Breast epithelium (tissue), 3 donors: Measurements from ENCODE around the gene SAMSN1.

ENCODE experiments used
- CTCF ChIP-seq, 3 donors: fragments of 450-650 bp; IDR thresholded peaks; one replicate each; pipeline ENCODE4 v1.5.1; 2016 to 2017; ENCODE audit warnings: antibody characterized with exemption in 3 of 3, mild to moderate bottlenecking in 3 of 3, moderate library complexity in 3 of 3
- POLR2A ChIP-seq: fragments of 450-650 bp; IDR thresholded peaks from one replicate; pipeline ENCODE4 v1.6.1; 2016; ENCODE audit warnings: antibody characterized with exemption, mild to moderate bottlenecking, moderate library complexity

GRCh38 chr21:14573244-14573643, 27.1 kb upstream of the SAMSN1 start:
- TF ChIP-seq CTCF (IDR thresholded peaks at IDR 0.05) (no peak), POLR2A (no peak)
